Prostate gland (tissue), 2 donors: ENCODE measurements around the gene SND1. TPM values are rescaled to one million over a fixed set of nuclear protein-coding genes. Genes with fewer than 3 reads are reported as not detected.

ENCODE experiments used
- DNase-seq: peaks from one replicate; pipeline ENCODE4 v3.0.0-alpha.2; 2019; ENCODE audit warnings: low spot score
- H3K27ac ChIP-seq, 2 donors: fragments of 200-600 bp; sonication (generic); 2 replicates each; pipeline ENCODE4 v1.5.1; 2017 to 2019
- H3K27me3 ChIP-seq: fragments of 200-600 bp; sonication (generic); replicated peaks from 2 replicates; pipeline ENCODE4 v1.5.1; 2019; ENCODE audit not compliant: insufficient read depth
- H3K36me3 ChIP-seq, 2 donors: fragments of 200-600 bp; sonication (generic); 1 replicate in 1 of 2; 2 replicates in 1 of 2; pipeline versions ENCODE4 v1.5.1 to v1.8.1; 2017 to 2019
- H3K4me1 ChIP-seq: fragments of 200-600 bp; sonication (generic); replicated peaks from 2 replicates; pipeline ENCODE4 v1.5.1; 2019
- H3K4me3 ChIP-seq, 2 donors: fragments of 200-600 bp; sonication (generic); 2 replicates each; pipeline ENCODE4 v1.5.1; 2017 to 2019
- H3K9me3 ChIP-seq: fragments of 200-600 bp; sonication (generic); 2 replicates; pipeline ENCODE4 v1.5.1; 2017
- POLR2A ChIP-seq: fragments of 450-650 bp; IDR thresholded peaks from one replicate; pipeline ENCODE4 v1.6.1; 2016; ENCODE audit warnings: antibody characterized with exemption, mild to moderate bottlenecking
- POLR2AphosphoS5 ChIP-seq: sonication (generic); formaldehyde crosslinking; IDR thresholded peaks from one replicate; pipeline ENCODE4 v1.6.1; 2017; ENCODE audit warnings: antibody characterized with exemption
- WGBS: methylation state at CpG from one replicate; pipeline ENCODE4 v1.1.5; 2018; 5-methylcytosine and 5-hydroxymethylcytosine counted together
- intact Hi-C: fragments of 100-400 bp; cut with DNase I; formaldehyde crosslinking; loops from one replicate; pipeline ENCODE4 v1.14.2; 2022
- total RNA-seq, 2 donors: library from RNA; depleted of rRNA; stranded (reverse); fragments of >200 nt; gene quantifications; one replicate each; pipeline ENCODE4 v1.1.0, GENCODE V29; 2016
- TF ChIP-seq, protein P1 (sequence below), 4 experiments: fragments of 200-600 bp in 2 of 4; fragments of 450-650 bp in 2 of 4; sonication (generic) in 2 of 4; IDR thresholded peaks; 1 replicate in 3 of 4; 2 replicates in 1 of 4; pipeline ENCODE4 v1.5.1; 2016 to 2019; ENCODE audit warnings: antibody characterized with exemption in 4 of 4, mild to moderate bottlenecking in 2 of 4, moderate library complexity in 2 of 4

Gene SND1
- total RNA-seq, 2 donors from 2014 or later = 175 to 190 TPM

DNA sequence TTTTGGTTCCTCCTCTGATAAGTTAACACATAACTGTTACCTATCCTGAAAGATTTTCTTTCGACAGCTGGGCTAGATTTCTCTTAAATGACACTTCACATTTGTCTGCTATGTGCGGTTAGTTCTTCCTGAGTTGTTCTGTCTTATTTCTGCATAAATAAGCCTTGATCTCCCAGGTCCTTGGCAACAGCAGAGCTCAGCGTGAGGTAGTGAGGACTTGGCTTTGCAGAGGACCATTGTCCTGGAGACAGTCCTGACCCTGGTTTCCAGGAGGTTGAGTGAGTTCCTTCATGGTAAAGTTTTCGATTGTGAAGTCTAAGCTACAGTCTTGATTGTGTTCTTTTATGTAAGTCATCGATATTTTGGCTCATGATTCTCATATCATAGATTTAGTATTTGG lies 23.7 kb downstream of the SND1 start:
- intact Hi-C loops = no loop called here
- Histone ChIP-seq H3K27me3 (no peaks in the 10 kb centered on the region), H3K36me3 (no peaks in the 10 kb centered on the region), H3K4me1 (no peaks in the 10 kb centered on the region), H3K4me3 (no peak overlapping the region), H3K27ac (no peak overlapping the region), H3K9me3 (no peaks in the 10 kb centered on the region)
- 95% methylated on average over 5 of the region's 5 CpGs for WGBS
- TF ChIP-seq POLR2A (no peak), POLR2AphosphoS5 (no peak)
- TF ChIP-seq, protein P1, sequence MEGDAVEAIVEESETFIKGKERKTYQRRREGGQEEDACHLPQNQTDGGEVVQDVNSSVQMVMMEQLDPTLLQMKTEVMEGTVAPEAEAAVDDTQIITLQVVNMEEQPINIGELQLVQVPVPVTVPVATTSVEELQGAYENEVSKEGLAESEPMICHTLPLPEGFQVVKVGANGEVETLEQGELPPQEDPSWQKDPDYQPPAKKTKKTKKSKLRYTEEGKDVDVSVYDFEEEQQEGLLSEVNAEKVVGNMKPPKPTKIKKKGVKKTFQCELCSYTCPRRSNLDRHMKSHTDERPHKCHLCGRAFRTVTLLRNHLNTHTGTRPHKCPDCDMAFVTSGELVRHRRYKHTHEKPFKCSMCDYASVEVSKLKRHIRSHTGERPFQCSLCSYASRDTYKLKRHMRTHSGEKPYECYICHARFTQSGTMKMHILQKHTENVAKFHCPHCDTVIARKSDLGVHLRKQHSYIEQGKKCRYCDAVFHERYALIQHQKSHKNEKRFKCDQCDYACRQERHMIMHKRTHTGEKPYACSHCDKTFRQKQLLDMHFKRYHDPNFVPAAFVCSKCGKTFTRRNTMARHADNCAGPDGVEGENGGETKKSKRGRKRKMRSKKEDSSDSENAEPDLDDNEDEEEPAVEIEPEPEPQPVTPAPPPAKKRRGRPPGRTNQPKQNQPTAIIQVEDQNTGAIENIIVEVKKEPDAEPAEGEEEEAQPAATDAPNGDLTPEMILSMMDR (IDR thresholded peaks at IDR 0.05) = no peak
- DNase-seq = no peak

- intact Hi-C loops = no loop called here
- WGBS = 63% methylated on average over 8 of the region's 8 CpGs
- Histone ChIP-seq H3K27ac (no peak overlapping the region), H3K9me3 (no peaks in the 10 kb centered on the region), H3K36me3 (no peaks in the 10 kb centered on the region), H3K4me3 (no peak overlapping the region), H3K27me3 (no peaks in the 10 kb centered on the region), H3K4me1 (no peaks in the 10 kb centered on the region)
- no peak for TF ChIP-seq POLR2AphosphoS5
- TF ChIP-seq, protein P1 (IDR thresholded peaks at IDR 0.05) = no peak
- TF ChIP-seq POLR2A = no peak
- no peak for DNase-seq
Observed at GRCh38 chr7:127677433-127678230, 25.6 kb downstream of the SND1 start.

DNA sequence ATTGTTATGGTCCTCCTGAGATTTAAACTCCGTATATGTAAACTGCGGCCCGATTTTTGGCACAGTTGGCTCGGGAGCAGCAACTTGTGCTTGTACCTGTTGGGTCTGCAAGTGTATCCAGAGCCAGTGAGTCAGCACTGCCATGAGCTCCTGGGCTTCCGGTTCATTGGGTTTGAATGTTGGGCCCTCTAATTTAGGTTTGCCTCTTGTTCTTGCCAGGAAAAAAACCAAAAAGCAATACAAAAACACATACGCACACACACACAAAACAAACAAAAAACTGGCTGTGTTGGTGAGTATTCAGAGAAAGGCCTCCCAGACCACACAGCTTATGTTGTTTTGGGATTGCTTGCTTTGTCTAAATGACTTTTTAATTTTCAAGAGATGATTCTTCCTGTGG lies 26.3 kb downstream of the SND1 start:
- Histone ChIP-seq H3K9me3 (no peaks in the 10 kb centered on the region), H3K36me3 (no peaks in the 10 kb centered on the region), H3K27me3 (no peaks in the 10 kb centered on the region), H3K27ac (no peak overlapping the region), H3K4me1 (no peaks in the 10 kb centered on the region), H3K4me3 (no peak overlapping the region)
- no peak for DNase-seq
- intact Hi-C loops = no loop called here
- no peak for TF ChIP-seq POLR2A
- TF ChIP-seq POLR2AphosphoS5 = no peak
- TF ChIP-seq, protein P1 (IDR thresholded peaks at IDR 0.05) = no peak
- WGBS = 84% methylated on average over 6 of the region's 6 CpGs

GRCh38 chr7:127678947-127679346 lies 27.0 kb downstream of the SND1 start:
- no peak for DNase-seq
- Histone ChIP-seq H3K27ac (no peak overlapping the region), H3K9me3 (no peaks in the 10 kb centered on the region), H3K27me3 (no peaks in the 10 kb centered on the region), H3K36me3 (no peaks in the 10 kb centered on the region), H3K4me3 (no peak overlapping the region), H3K4me1 (no peaks in the 10 kb centered on the region)
- no peak for TF ChIP-seq POLR2AphosphoS5
- TF ChIP-seq POLR2A = no peak
- TF ChIP-seq, protein P1 (IDR thresholded peaks at IDR 0.05) = no peak
- intact Hi-C loops = no loop called here
- WGBS = 94% methylated on average over 3 of the region's 3 CpGs

- Histone ChIP-seq H3K9me3 (no peaks in the 10 kb centered on the region), H3K4me1 (no peaks in the 10 kb centered on the region), H3K4me3 (no peak overlapping the region), H3K36me3 (no peaks in the 10 kb centered on the region), H3K27ac (no peak overlapping the region), H3K27me3 (no peaks in the 10 kb centered on the region)
- intact Hi-C loops = no loop called here
- 98% methylated on average over 3 of the region's 3 CpGs for WGBS
- TF ChIP-seq, protein P1 (IDR thresholded peaks at IDR 0.05) = no peak
- no peak for TF ChIP-seq POLR2A
- TF ChIP-seq POLR2AphosphoS5 = no peak
- no peak for DNase-seq
Observed at GRCh38 chr7:127680983-127681382, 29.0 kb downstream of the SND1 start.
